Caco-2 (cell line): ENCODE data around the gene MSH3. TPM values are rescaled to one million over a fixed set of nuclear protein-coding genes. Genes with fewer than 3 reads are reported as not detected.

Experiments
- BruUV-seq: library from RNA; stranded (reverse); fragments of 400-500 nt; replicated peaks from 2 replicates; lab custom pipeline; 2021; lab: Mats Ljungman, UMichigan
- CTCF ChIA-PET: fragments of 300-600 bp; sonication (Branson Sonifier 250); formaldehyde crosslinking; loops from one replicate; lab custom pipeline; 2022; ENCODE audit warnings: antibody characterized with exemption; lab: Charles Lee
- POLR2A ChIA-PET: fragments of 300-600 bp; sonication (Branson Sonifier 250); formaldehyde crosslinking; loops from one replicate; lab custom pipeline; 2022; ENCODE audit warnings: antibody characterized with exemption; lab: Charles Lee
- DNase-seq, 2 experiments: peaks; one replicate each; pipeline versions ENCODE4 v3.0.0 to v3.0.0-alpha.2; 2020 to 2022
- H3K27me3 ChIP-seq: replicated peaks from 2 replicates; pipeline ENCODE4 v1.6.0; 2011; ENCODE audit warnings: low read length; ENCODE audit not compliant: control insufficient read depth, insufficient read depth
- H3K36me3 ChIP-seq: 2 replicates; pipeline ENCODE4 v1.5.1; 2011; ENCODE audit warnings: low read length; ENCODE audit not compliant: control insufficient read depth, insufficient read depth
- H3K4me1 ChIP-seq: fragments of 250-450 bp; sonication (Bioruptor Pico); 2 replicates; pipeline ENCODE4 v1.5.1; 2020; ENCODE audit warnings: mild to moderate bottlenecking
- H3K4me3 ChIP-seq: 2 replicates; pipeline ENCODE4 v1.5.1; 2011; ENCODE audit warnings: low read depth, mild to moderate bottlenecking, control low read depth, low read length
- H3K9me3 ChIP-seq: fragments of 250-450 bp; sonication (Bioruptor Pico); 2 replicates; pipeline ENCODE4 v1.5.1; 2020; ENCODE audit warnings: mild to moderate bottlenecking, moderate library complexity
- H3K27ac Mint-ChIP-seq: one replicate; pipeline ENCODE4 v1.8.0; 2022; ENCODE audit warnings: mixed read lengths; ENCODE audit not compliant: unreplicated experiment
- H3K27me3 Mint-ChIP-seq: one replicate; pipeline ENCODE4 v1.8.0; 2022; ENCODE audit warnings: mixed read lengths; ENCODE audit not compliant: insufficient read depth, unreplicated experiment
- H3K36me3 Mint-ChIP-seq: one replicate; pipeline ENCODE4 v1.8.0; 2022; ENCODE audit warnings: mild to moderate bottlenecking, mixed read lengths; ENCODE audit not compliant: insufficient read depth, unreplicated experiment
- H3K4me1 Mint-ChIP-seq: one replicate; pipeline ENCODE4 v1.8.0; 2022; ENCODE audit warnings: low read depth, mixed read lengths; ENCODE audit not compliant: unreplicated experiment
- H3K4me3 Mint-ChIP-seq: one replicate; pipeline ENCODE4 v1.8.0; 2022; ENCODE audit warnings: mild to moderate bottlenecking, moderate library complexity, mixed read lengths; ENCODE audit not compliant: unreplicated experiment
- H3K9me3 Mint-ChIP-seq: one replicate; pipeline ENCODE4 v1.8.0; 2022; ENCODE audit warnings: mixed read lengths; ENCODE audit not compliant: unreplicated experiment
- intact Hi-C: fragments of 100-400 bp; cut with micrococcal nuclease; formaldehyde crosslinking; loops from one replicate; pipeline ENCODE4 v1.10.0; 2022; ENCODE audit not compliant: unreplicated experiment
- total RNA-seq: library from RNA; stranded (reverse); gene quantifications from 2 replicates; pipeline ENCODE4 v1.2.3, GENCODE V29; 2022
- TF ChIP-seq, protein P1 (sequence below), 2 experiments: fragments of 200-600 bp in 1 of 2; IDR thresholded peaks; 1 replicate in 1 of 2; 2 replicates in 1 of 2; pipeline versions ENCODE4 v1.5.1 to v1.8.0; 2011 to 2022; ENCODE audit warnings: antibody characterized with exemption in 1 of 2, control low read depth in 1 of 2, inconsistent platforms in 1 of 2, low read depth in 1 of 2, low read length in 1 of 2, mild to moderate bottlenecking in 1 of 2, moderate library complexity in 1 of 2; ENCODE audit not compliant: insufficient read depth in 1 of 2, severe bottlenecking in 1 of 2, unreplicated experiment in 1 of 2

Gene MSH3
- total RNA-seq, 1 experiment from 2014 or later: 17.1 TPM

DNA sequence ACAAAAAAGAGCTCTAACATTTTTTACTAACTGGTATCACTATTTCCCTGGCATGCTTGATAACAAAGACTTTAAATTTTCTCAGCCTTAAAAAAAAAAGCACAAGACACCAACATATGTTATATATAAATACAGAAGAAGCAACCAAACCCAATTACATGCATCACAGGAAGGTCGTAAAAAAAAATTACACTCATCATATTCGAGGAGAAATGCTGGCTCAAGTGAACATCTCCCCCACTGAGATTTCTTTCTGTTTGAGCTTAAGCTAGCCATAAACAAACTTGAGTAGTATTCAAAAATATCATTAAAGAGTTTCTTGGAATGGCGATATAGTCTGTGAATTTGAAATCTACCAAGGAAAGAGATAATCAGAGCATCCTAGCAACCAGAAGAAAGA is 7.5 kb upstream of the MSH3 start:
- CTCF ChIA-PET: no interaction called here
- Mint-ChIP-seq H3K4me3 (no peak overlapping the region), H3K4me1 (peaks cover 4% of the 10 kb centered on the region), H3K9me3 (no peaks in the 10 kb centered on the region), H3K27ac (no peak overlapping the region), H3K27me3 (no peaks in the 10 kb centered on the region), H3K36me3 (peaks cover 45% of the 10 kb centered on the region)
- Histone ChIP-seq H3K9me3 (no peaks in the 10 kb centered on the region), H3K4me3 (no peak overlapping the region), H3K4me1 (no peaks in the 10 kb centered on the region; the same call in 1 of the 2 replicates), H3K36me3 (no peaks in the 10 kb centered on the region), H3K27me3 (no peaks in the 10 kb centered on the region)
- no peak for DNase-seq
- TF ChIP-seq, protein P1, sequence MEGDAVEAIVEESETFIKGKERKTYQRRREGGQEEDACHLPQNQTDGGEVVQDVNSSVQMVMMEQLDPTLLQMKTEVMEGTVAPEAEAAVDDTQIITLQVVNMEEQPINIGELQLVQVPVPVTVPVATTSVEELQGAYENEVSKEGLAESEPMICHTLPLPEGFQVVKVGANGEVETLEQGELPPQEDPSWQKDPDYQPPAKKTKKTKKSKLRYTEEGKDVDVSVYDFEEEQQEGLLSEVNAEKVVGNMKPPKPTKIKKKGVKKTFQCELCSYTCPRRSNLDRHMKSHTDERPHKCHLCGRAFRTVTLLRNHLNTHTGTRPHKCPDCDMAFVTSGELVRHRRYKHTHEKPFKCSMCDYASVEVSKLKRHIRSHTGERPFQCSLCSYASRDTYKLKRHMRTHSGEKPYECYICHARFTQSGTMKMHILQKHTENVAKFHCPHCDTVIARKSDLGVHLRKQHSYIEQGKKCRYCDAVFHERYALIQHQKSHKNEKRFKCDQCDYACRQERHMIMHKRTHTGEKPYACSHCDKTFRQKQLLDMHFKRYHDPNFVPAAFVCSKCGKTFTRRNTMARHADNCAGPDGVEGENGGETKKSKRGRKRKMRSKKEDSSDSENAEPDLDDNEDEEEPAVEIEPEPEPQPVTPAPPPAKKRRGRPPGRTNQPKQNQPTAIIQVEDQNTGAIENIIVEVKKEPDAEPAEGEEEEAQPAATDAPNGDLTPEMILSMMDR (IDR thresholded peaks at IDR 0.05; ENCODE audit: insufficient read depth in 1 of 2, low read depth in 1 of 2, low read length in 1 of 2, severe bottlenecking in 1 of 2, unreplicated experiment in 1 of 2): no peak
- POLR2A ChIA-PET: no interaction called here
- intact Hi-C loops: no loop called here
- no TSS peak for BruUV-seq

DNA sequence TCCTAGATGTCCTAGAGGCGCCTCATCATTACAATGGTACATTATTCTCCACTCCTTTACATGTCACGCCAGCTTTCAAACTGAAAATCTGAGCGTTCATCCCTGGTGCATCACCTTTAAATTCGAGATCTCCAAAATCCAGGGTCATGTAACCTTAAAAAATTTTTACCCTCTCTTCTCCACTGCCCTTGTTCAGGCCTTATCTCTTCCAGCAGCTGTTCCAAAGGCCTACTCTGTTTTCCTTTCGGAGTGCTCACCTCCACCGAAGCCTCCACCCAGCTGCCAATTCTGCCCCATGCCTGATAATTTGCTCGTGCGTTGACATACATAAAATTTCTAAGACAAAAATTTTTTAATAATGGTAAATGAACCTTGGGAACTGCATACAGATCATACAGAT is 950 bp upstream of the MSH3 start:
- no peaks in the 10 kb centered on the region for H3K27me3 ChIP-seq
- H3K4me1 ChIP-seq: peaks cover 14% of the 10 kb centered on the region
- H3K36me3 Mint-ChIP-seq: peaks cover 37% of the 10 kb centered on the region
- peaks cover 1% of the 10 kb centered on the region for H3K36me3 ChIP-seq
- no TSS peak for BruUV-seq
- peak overlapping the region; percentile 81 for H3K4me3 Mint-ChIP-seq
- TF ChIP-seq, protein P1 (IDR thresholded peaks at IDR 0.05; ENCODE audit: insufficient read depth in 1 of 2, low read depth in 1 of 2, low read length in 1 of 2, severe bottlenecking in 1 of 2, unreplicated experiment in 1 of 2): no peak
- peaks cover 11% of the 10 kb centered on the region for H3K4me1 Mint-ChIP-seq
- H3K4me3 ChIP-seq: peak overlapping the region; percentile 98
- H3K9me3 Mint-ChIP-seq: no peaks in the 10 kb centered on the region
- no peaks in the 10 kb centered on the region for H3K27me3 Mint-ChIP-seq
- ChIA-PET CTCF (no interaction called here), POLR2A (no interaction called here)
- DNase-seq: no peak
- no peaks in the 10 kb centered on the region for H3K9me3 ChIP-seq
- intact Hi-C loops: no loop called here
- peak overlapping the region; percentile 72 for H3K27ac Mint-ChIP-seq

DNA sequence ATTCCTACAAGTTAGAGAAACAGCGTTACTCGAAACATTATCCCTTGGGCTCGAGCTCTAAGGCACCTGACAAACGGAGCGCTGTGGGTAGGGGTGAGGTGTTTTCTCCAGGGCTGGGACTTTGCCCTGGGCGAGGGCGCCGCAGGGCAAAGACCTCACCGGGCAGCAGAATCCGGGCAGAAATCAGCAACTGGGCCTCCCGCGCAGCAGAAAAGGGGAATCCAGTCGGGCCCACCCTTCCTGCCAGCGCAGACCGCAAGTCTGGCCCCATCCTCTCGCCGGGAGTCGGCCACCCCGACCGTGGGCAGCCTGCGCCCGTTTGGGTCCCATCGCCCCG is 430 bp upstream of the MSH3 start:
- no peaks in the 10 kb centered on the region for H3K27me3 ChIP-seq
- peak; percentile 41 to 45 for DNase-seq
- POLR2A ChIA-PET: interaction anchor here (1.7 kb wide), 1 partner anchor 166 kb away, joined by 8 read pairs; the partner anchor contains the start of gene FAM151B
- Mint-ChIP-seq H3K36me3 (peaks cover 35% of the 10 kb centered on the region), H3K4me3 (peak overlapping the region; percentile 81), H3K27me3 (no peaks in the 10 kb centered on the region), H3K27ac (peak overlapping the region; percentile 72), H3K4me1 (peaks cover 11% of the 10 kb centered on the region), H3K9me3 (no peaks in the 10 kb centered on the region)
- CTCF ChIA-PET: interaction anchor here (0.7 to 1.2 kb wide), 3 partner anchors 18 to 562 kb away, joined by 3 to 11 read pairs (median 5); no protein-coding TSS in a partner anchor
- no TSS peak for BruUV-seq
- peak overlapping the region; percentile 98 for H3K4me3 ChIP-seq
- peaks cover 2% of the 10 kb centered on the region for H3K36me3 ChIP-seq
- intact Hi-C loops: no loop called here
- H3K4me1 ChIP-seq: peaks cover 14% of the 10 kb centered on the region
- TF ChIP-seq, protein P1 (IDR thresholded peaks at IDR 0.05; ENCODE audit: insufficient read depth in 1 of 2, low read depth in 1 of 2, low read length in 1 of 2, severe bottlenecking in 1 of 2, unreplicated experiment in 1 of 2): no peak
- H3K9me3 ChIP-seq: no peaks in the 10 kb centered on the region
